Esophagus (tissue), 2 donors: ENCODE data around the gene LIPE. TPM values are rescaled to one million over a fixed set of nuclear protein-coding genes. Genes with fewer than 3 reads are reported as not detected.

Experiments used
- H3K27ac ChIP-seq, 2 donors: one replicate each; pipeline ENCODE4 v1.5.1; 2013; ENCODE audit warnings: low read depth in 2 of 2, mild to moderate bottlenecking in 2 of 2, inconsistent platforms in 1 of 2, low read length in 1 of 2, moderate library complexity in 1 of 2
- H3K27me3 ChIP-seq, 2 donors: one replicate each; pipeline ENCODE4 v1.6.1; 2013; ENCODE audit warnings: low read length in 2 of 2, control low read depth in 1 of 2, mild to moderate bottlenecking in 1 of 2; ENCODE audit not compliant: insufficient read depth in 2 of 2, control insufficient read depth in 1 of 2
- H3K36me3 ChIP-seq, 2 donors: one replicate each; pipeline ENCODE4 v1.6.1; 2013; ENCODE audit warnings: low read length in 1 of 2; ENCODE audit not compliant: control insufficient read depth in 2 of 2, insufficient read depth in 2 of 2
- H3K4me1 ChIP-seq, 2 donors: one replicate each; pipeline ENCODE4 v1.6.1; 2013; ENCODE audit warnings: low read length in 1 of 2; ENCODE audit not compliant: control insufficient read depth in 2 of 2, insufficient read depth in 2 of 2
- H3K4me3 ChIP-seq, 2 donors: one replicate each; pipeline ENCODE4 v1.5.1; 2013; ENCODE audit warnings: low read length in 2 of 2, mild to moderate bottlenecking in 2 of 2, low read depth in 1 of 2, moderate library complexity in 1 of 2
- H3K9me3 ChIP-seq, 2 donors: one replicate each; pipeline ENCODE4 v1.6.1; 2013; ENCODE audit warnings: mild to moderate bottlenecking in 2 of 2, low read depth in 1 of 2, low read length in 1 of 2, moderate library complexity in 1 of 2; ENCODE audit not compliant: control insufficient read depth in 2 of 2, insufficient read depth in 1 of 2
- WGBS, 2 donors: extraction: QIAGEN DNeasy Blood & Tissue Kit; methylation state at CpG; one replicate each; pipeline ENCODE4 v1.1.7; 2013; 5-methylcytosine and 5-hydroxymethylcytosine counted together
- polyA plus RNA-seq, 2 donors: library from polyadenylated mRNA; stranded (reverse); fragments of 200-250 nt; gene quantifications; one replicate each; pipeline ENCODE4 v1.2.3, GENCODE V29; 2013
- donor health status: healthy with polysubstance abuse.
- donor health status: Bipolar disorder and iron deficiency.

LIPE gene
- polyA plus RNA-seq = 10 to 100 TPM in 1 of 2 donors, 1 to 10 TPM in 1; 9.2 to 11.4 TPM

- Histone ChIP-seq H3K27me3 (no peaks in the 10 kb centered on the region), H3K9me3 (no peaks in the 10 kb centered on the region), H3K36me3 (no peaks in the 10 kb centered on the region), H3K4me3 (no peak within 1 kb of the TSS), H3K4me1 (peaks cover 4 to 11% of the 10 kb centered on the region in 2 donors), H3K27ac (no peak within 1 kb of the TSS)
- 69 to 82% methylated on average over 4 of the region's 4 CpGs for WGBS, 2 donors
Measured at GRCh38 chr19:42427313-42427712, at the start of gene LIPE. TSS of gene LIPE (minus strand) at chr19:42427388. CDS start at chr19:42427149, 239 bp downstream.

GRCh38 chr19:42475366-42475765 lies 48.2 kb upstream of the LIPE start:
- Histone ChIP-seq H3K9me3 (no peaks in the 10 kb centered on the region), H3K4me1 (no peaks in the 10 kb centered on the region), H3K27me3 (no peaks in the 10 kb centered on the region), H3K27ac (no peak overlapping the region), H3K36me3 (no peaks in the 10 kb centered on the region), H3K4me3 (no peak overlapping the region)
- 75 to 76% methylated on average over 3 to 4 of the region's 4 CpGs for WGBS, 2 donors

GRCh38 chr19:42474743-42475142 lies 47.6 kb upstream of the LIPE start:
- Histone ChIP-seq H3K4me3 (no peak overlapping the region), H3K4me1 (no peaks in the 10 kb centered on the region)
- WGBS, 2 donors = 75 to 77% methylated on average over 4 of the region's 4 CpGs

DNA sequence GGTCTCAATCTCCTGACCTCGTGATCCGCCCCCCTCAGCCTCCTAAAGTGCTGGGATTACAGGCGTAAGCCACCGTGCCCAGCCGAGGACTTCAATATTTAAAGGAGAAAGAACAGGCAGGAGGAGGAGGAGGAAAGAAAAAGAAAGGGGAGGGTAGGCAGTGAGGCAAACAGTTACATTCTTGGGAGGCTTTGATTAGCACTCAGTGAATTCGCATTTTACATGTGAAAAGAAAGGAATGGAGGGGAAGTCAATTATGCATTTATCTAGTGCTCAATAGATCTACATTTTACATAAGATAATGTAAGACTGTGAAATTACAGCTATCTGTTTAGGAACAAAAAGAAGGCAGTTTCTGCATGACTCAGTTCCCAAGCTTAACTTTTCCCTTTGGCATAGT lies 46.5 kb upstream of the LIPE start:
- Histone ChIP-seq H3K27me3 (no peaks in the 10 kb centered on the region), H3K36me3 (no peaks in the 10 kb centered on the region), H3K4me1 (no peaks in the 10 kb centered on the region), H3K27ac (no peak overlapping the region), H3K9me3 (no peaks in the 10 kb centered on the region), H3K4me3 (no peak overlapping the region)
- 59 to 67% methylated on average over 6 of the region's 6 CpGs for WGBS, 2 donors

More at GRCh38 chr19:42474743-42475142, 47.6 kb upstream of the LIPE start:
- H3K27ac ChIP-seq = no peak overlapping the region
- H3K9me3 ChIP-seq = no peaks in the 10 kb centered on the region
- no peaks in the 10 kb centered on the region for H3K27me3 ChIP-seq
- no peaks in the 10 kb centered on the region for H3K36me3 ChIP-seq

- H3K4me3 ChIP-seq = no peak overlapping the region
- H3K4me1 ChIP-seq = no peaks in the 10 kb centered on the region
- H3K9me3 ChIP-seq = no peaks in the 10 kb centered on the region
- no peaks in the 10 kb centered on the region for H3K27me3 ChIP-seq
- no peak overlapping the region for H3K27ac ChIP-seq
- no peaks in the 10 kb centered on the region for H3K36me3 ChIP-seq
- WGBS, 2 donors = 75 to 76% methylated on average over 7 of the region's 7 CpGs
Measured at GRCh38 chr19:42472402-42473147, 45.4 kb upstream of the LIPE start.

DNA sequence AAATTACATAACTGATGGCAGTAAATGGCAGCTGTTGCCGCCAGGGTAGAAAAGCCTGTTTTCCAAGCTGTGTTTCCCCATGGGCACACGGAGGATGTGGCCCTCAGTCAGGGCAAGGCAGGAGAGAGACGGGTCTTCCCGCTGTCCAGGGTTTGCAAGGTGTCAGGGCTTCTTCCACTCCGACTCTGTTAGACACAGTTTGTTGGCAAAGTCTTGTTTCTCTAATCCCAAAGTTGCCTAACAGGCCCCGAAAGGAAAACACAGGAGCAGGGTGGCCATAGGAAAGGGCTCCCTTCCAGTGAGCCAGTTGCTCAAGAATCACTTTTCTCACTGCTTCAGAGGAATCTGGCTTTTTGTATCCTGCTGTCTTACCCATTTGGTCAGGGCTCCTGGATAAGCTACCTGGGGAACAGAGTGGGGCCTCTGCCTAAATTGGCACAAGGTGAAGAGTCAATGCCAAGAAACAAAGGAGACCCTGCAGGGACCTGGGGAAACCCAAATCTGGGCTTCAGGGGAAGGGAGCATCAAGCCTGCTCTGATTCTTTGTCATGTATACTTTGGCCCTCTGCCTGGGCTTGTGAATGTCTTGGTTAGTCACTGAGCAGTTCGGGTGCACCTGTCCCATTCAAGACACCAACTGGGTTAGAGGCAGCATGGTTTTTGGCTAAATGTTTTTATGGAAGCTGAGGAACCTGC lies 44.5 kb upstream of the LIPE start:
- Histone ChIP-seq H3K27ac (peak overlapping the region; percentile 65 to 85), H3K4me3 (no peak overlapping the region), H3K36me3 (no peaks in the 10 kb centered on the region), H3K27me3 (no peaks in the 10 kb centered on the region), H3K4me1 (no peaks in the 10 kb centered on the region), H3K9me3 (no peaks in the 10 kb centered on the region)
- 41 to 49% methylated on average over 7 of the region's 7 CpGs for WGBS, 2 donors

DNA sequence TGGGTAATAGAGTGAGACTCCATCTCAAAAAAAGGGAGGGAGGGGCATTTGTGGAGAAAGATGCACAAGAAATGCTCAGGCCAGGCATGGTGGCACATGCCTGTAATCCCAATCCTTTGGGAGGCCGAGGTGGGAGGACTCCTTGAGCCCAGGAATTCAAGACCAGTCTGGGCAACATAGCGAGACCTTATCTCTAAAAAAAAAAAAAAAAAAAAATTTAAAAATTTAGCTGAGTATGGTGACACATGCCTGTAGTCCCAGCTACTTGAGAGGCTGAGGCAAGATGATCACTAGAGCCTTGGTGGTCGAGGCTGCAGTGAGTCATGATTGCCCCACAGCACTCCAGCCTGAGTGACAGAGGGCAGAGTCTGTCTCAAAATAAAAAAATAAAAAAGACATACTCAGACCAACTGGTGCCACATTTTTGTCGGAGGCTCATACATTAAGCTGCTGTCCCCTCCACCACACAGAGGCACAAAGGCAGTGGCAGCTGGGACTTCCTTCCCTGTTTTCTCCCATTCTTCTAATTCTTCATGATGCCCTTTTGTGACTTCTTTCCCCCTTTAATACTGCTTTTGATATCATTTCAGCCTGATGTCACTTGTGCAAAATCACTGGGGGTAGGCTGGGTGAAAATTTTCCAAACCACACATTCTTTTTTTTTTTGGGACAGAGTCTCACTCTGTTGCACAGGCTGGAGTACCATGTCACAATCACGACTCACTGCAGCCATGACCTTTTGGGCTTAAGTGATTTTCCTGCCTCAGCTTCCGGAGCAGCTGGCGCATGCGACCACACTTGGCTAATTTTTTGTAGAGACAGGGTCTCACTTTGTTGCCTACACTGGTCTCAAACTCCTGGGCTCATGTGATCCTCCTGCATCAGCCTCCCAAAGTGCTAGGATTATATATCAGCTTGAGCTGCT lies 42.4 kb upstream of the LIPE start:
- Histone ChIP-seq H3K27ac (no peak overlapping the region), H3K9me3 (no peaks in the 10 kb centered on the region), H3K4me3 (no peak overlapping the region), H3K36me3 (no peaks in the 10 kb centered on the region), H3K4me1 (no peaks in the 10 kb centered on the region), H3K27me3 (no peaks in the 10 kb centered on the region)
- 61 to 62% methylated on average over 8 of the region's 8 CpGs for WGBS, 2 donors

DNA sequence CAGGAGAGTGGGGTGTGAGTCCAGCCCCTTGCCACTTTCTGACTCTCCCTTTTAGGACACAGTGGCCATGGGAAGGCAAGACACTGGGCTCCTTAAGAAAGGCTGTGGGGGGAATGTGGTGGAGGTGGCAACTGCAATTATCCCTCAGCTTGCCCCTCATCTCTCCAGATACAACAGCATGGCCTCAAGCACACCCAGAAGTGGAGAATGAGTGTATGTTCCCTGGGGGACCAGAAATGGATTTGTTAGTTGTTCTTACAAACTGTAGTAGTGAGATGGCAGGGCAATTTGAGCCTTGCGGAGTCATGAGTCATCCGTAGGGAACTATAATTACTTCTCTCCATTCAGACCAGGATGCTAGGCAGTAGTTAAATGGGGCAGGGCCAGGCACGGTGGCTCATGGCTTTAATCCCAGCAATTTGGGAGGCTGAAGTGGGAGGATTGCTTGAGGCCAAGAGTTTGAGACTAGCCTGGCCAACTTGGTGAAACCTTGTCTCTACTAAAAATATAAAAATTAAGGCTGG lies 41.1 kb upstream of the LIPE start:
- Histone ChIP-seq H3K27ac (peak overlapping the region in 1 of 2 donors; percentile 47), H3K9me3 (no peaks in the 10 kb centered on the region), H3K27me3 (no peaks in the 10 kb centered on the region), H3K36me3 (no peaks in the 10 kb centered on the region), H3K4me3 (no peak overlapping the region), H3K4me1 (no peaks in the 10 kb centered on the region)
- 37 to 51% methylated on average over 3 of the region's 3 CpGs for WGBS, 2 donors

GRCh38 chr19:42467183-42467760 lies 40.1 kb upstream of the LIPE start:
- WGBS, 2 donors = 60 to 67% methylated on average over 5 of the region's 5 CpGs
- no peak overlapping the region for H3K27ac ChIP-seq

More at GRCh38 chr19:42467183-42467760, 40.1 kb upstream of the LIPE start:
- Histone ChIP-seq H3K9me3 (no peaks in the 10 kb centered on the region), H3K36me3 (no peaks in the 10 kb centered on the region), H3K4me1 (peaks cover 0 to 5% of the 10 kb centered on the region in 2 donors), H3K27me3 (no peaks in the 10 kb centered on the region), H3K4me3 (no peak overlapping the region)
